H1 (cell line): ENCODE results near the gene SLC22A23. TPM values are rescaled to one million over a fixed set of nuclear protein-coding genes. Genes with fewer than 3 reads are reported as not detected.

ENCODE experiments used
- CTCF ChIA-PET: fragments of 300-600 bp; sonication (Branson Sonifier 250); formaldehyde crosslinking; loops from one replicate; lab custom pipeline; 2021; ENCODE audit not compliant: partially characterized antibody; lab: Charles Lee
- POLR2A ChIA-PET: fragments of 300-600 bp; sonication (Branson Sonifier 250); formaldehyde crosslinking; loops from one replicate; lab custom pipeline; 2021; ENCODE audit warnings: inconsistent platforms; ENCODE audit not compliant: partially characterized antibody; lab: Charles Lee
- DNase-seq, 2 experiments: peaks; one replicate each; pipeline versions ENCODE4 v3.0.0 to v3.0.0-alpha.2; 2010 to 2022; ENCODE audit warnings: low spot score in 2 of 2, low read depth in 1 of 2, mixed read lengths in 1 of 2
- FAIRE-seq: peaks from 2 replicates; lab custom pipeline; 2011; peaks lifted over from hg19 to GRCh38; lab: Jason Lieb, UNC
- H2AFZ ChIP-seq: 2 replicates; pipeline ENCODE4 v1.8.1; 2012; ENCODE audit warnings: low read length, inconsistent platforms
- H2AK5ac ChIP-seq: 2 replicates; pipeline ENCODE4 v1.6.1; 2013; ENCODE audit warnings: low read depth, low read length
- H2BK120ac ChIP-seq: replicated peaks from 2 replicates; pipeline ENCODE3; 2013; ENCODE audit warnings: low read depth, low read length, inconsistent platforms
- H2BK12ac ChIP-seq: 2 replicates; pipeline ENCODE4 v1.6.1; 2013; ENCODE audit warnings: low read depth, low read length
- H2BK15ac ChIP-seq: 2 replicates; pipeline ENCODE4 v1.6.1; 2013; ENCODE audit warnings: low read length
- H2BK20ac ChIP-seq: 2 replicates; pipeline ENCODE4 v1.6.1; 2013; ENCODE audit warnings: low read length
- H2BK5ac ChIP-seq: 2 replicates; pipeline ENCODE4 v1.6.1; 2013; ENCODE audit warnings: low read depth, low read length
- H3K14ac ChIP-seq: 2 replicates; pipeline ENCODE4 v1.6.1; 2013; ENCODE audit warnings: inconsistent platforms; ENCODE audit not compliant: insufficient read length
- H3K18ac ChIP-seq: 2 replicates; pipeline ENCODE4 v1.6.1; 2013; ENCODE audit warnings: low read length; ENCODE audit errors: extremely low read depth
- H3K23ac ChIP-seq: 2 replicates; pipeline ENCODE4 v1.6.1; 2013; ENCODE audit warnings: inconsistent platforms; ENCODE audit not compliant: insufficient read length
- H3K23me2 ChIP-seq: 2 replicates; pipeline ENCODE4 v1.6.1; 2013; ENCODE audit warnings: low read depth, low read length
- H3K27ac ChIP-seq: 2 replicates; pipeline ENCODE4 v1.6.1; 2011; ENCODE audit warnings: low read depth, low read length, inconsistent platforms
- H3K27me3 ChIP-seq, 4 experiments: replicated peaks in 1 of 4; 1 replicate in 1 of 4; 2 replicates in 3 of 4; pipeline versions ENCODE4 v1.6.1 to v1.8.1; 2011 to 2013; ENCODE audit warnings: low read length in 3 of 4, mild to moderate bottlenecking in 3 of 4, inconsistent platforms in 2 of 4, mixed read lengths in 2 of 4, moderate library complexity in 1 of 4; ENCODE audit not compliant: control insufficient read depth in 3 of 4, insufficient read depth in 3 of 4; ENCODE audit errors: extremely low read depth in 1 of 4
- H3K36me3 ChIP-seq, 4 experiments: 2 replicates each; pipeline versions ENCODE4 v1.6.1 to v1.8.1; 2011 to 2013; ENCODE audit warnings: mild to moderate bottlenecking in 4 of 4, low read length in 3 of 4, moderate library complexity in 2 of 4, control low read depth in 1 of 4, inconsistent platforms in 1 of 4; ENCODE audit not compliant: insufficient read depth in 4 of 4, control insufficient read depth in 2 of 4
- H3K4ac ChIP-seq: replicated peaks from 2 replicates; pipeline ENCODE3; 2013; ENCODE audit warnings: low read length, low read depth, mixed read lengths, inconsistent platforms; ENCODE audit not compliant: insufficient read length
- H3K4me1 ChIP-seq, 4 experiments: replicated peaks in 1 of 4; 1 replicate in 1 of 4; 2 replicates in 3 of 4; pipeline versions ENCODE4 v1.6.1 to v1.8.1; 2011 to 2013; ENCODE audit warnings: low read length in 3 of 4, inconsistent platforms in 2 of 4, mixed read lengths in 1 of 4; ENCODE audit not compliant: insufficient read depth in 4 of 4, control insufficient read depth in 3 of 4
- H3K4me2 ChIP-seq, 2 experiments: 2 replicates each; pipeline versions ENCODE4 v1.6.1 to v1.8.1; 2011 to 2013; ENCODE audit warnings: low read depth in 2 of 2, low read length in 2 of 2, control low read depth in 1 of 2, inconsistent platforms in 1 of 2, mild to moderate bottlenecking in 1 of 2; ENCODE audit not compliant: insufficient read depth in 1 of 2
- H3K4me3 ChIP-seq, 4 experiments: fragments of 200-600, 300-600 bp in 1 of 4; sonication (generic), shearing (Covaris generic), sonication (Bioruptor Twin) in 1 of 4; 2 replicates each; pipeline versions ENCODE4 v1.5.1 to v1.8.1; 2011 to 2016; ENCODE audit warnings: low read length in 4 of 4, low read depth in 3 of 4, control low read depth in 2 of 4, inconsistent platforms in 2 of 4, mild to moderate bottlenecking in 2 of 4, mixed read lengths in 1 of 4, moderate library complexity in 1 of 4; ENCODE audit not compliant: insufficient read depth in 2 of 4; ENCODE audit errors: extremely low read depth in 1 of 4
- H3K56ac ChIP-seq: replicated peaks from 2 replicates; pipeline ENCODE3; 2013; ENCODE audit warnings: low read depth, mild to moderate bottlenecking, mixed read lengths, low read length, inconsistent platforms; ENCODE audit not compliant: insufficient read length
- H3K79me1 ChIP-seq: 2 replicates; pipeline ENCODE4 v1.6.1; 2013; ENCODE audit warnings: low read depth, low read length, control low read depth
- H3K79me2 ChIP-seq, 2 experiments: 2 replicates each; pipeline versions ENCODE4 v1.6.1 to v1.8.1; 2012 to 2013; ENCODE audit warnings: low read length in 2 of 2, mild to moderate bottlenecking in 2 of 2, inconsistent platforms in 1 of 2; ENCODE audit not compliant: insufficient read depth in 2 of 2, control insufficient read depth in 1 of 2
- H3K9ac ChIP-seq, 4 experiments: replicated peaks in 1 of 4; 1 replicate in 1 of 4; 2 replicates in 3 of 4; pipeline versions ENCODE4 v1.6.1 to v1.8.1; 2011 to 2013; ENCODE audit warnings: low read depth in 3 of 4, low read length in 3 of 4, control low read depth in 2 of 4, mild to moderate bottlenecking in 2 of 4, moderate library complexity in 2 of 4, inconsistent platforms in 1 of 4; ENCODE audit errors: extremely low read depth in 1 of 4
- H3K9me3 ChIP-seq, 2 experiments: 2 replicates each; pipeline versions ENCODE4 v1.6.1 to v1.8.1; 2012 to 2013; ENCODE audit warnings: mild to moderate bottlenecking in 2 of 2, moderate library complexity in 2 of 2, control low read depth in 1 of 2, inconsistent platforms in 1 of 2, low read depth in 1 of 2, low read length in 1 of 2, mixed read lengths in 1 of 2; ENCODE audit not compliant: insufficient read depth in 2 of 2
- H4K20me1 ChIP-seq, 2 experiments: replicated peaks in 1 of 2; 2 replicates each; pipeline versions ENCODE3 to v1.8.1; 2011 to 2013; ENCODE audit warnings: inconsistent platforms in 2 of 2, low read length in 2 of 2, mild to moderate bottlenecking in 1 of 2; ENCODE audit not compliant: insufficient read depth in 2 of 2, control insufficient read depth in 1 of 2
- H4K5ac ChIP-seq: 2 replicates; pipeline ENCODE4 v1.6.1; 2013; ENCODE audit warnings: low read length, low read depth, mixed read lengths, inconsistent platforms; ENCODE audit not compliant: insufficient read length
- H4K8ac ChIP-seq: 2 replicates; pipeline ENCODE4 v1.8.0; 2013; ENCODE audit warnings: mild to moderate bottlenecking, moderate library complexity, low read length, inconsistent platforms; ENCODE audit not compliant: insufficient read depth; ENCODE audit errors: extremely low read depth
- H4K91ac ChIP-seq: replicated peaks from 2 replicates; pipeline ENCODE3; 2013; ENCODE audit warnings: low read length, mixed read lengths, inconsistent platforms; ENCODE audit not compliant: insufficient read length
- ASH2L ChIP-seq: fragments of 200-600, 300-600 bp; sonication (generic); IDR thresholded peaks from one replicate; pipeline ENCODE4 v1.7.1; 2017; ENCODE audit warnings: low read length
- CHD2 ChIP-seq: IDR thresholded peaks from 2 replicates; pipeline ENCODE4 v1.6.1; 2012; ENCODE audit warnings: low read length, improper control_type of control experiment
- CREB1 ChIP-seq: IDR thresholded peaks from 2 replicates; pipeline ENCODE4 v1.6.1; 2012; ENCODE audit warnings: inconsistent platforms
- CTBP2 ChIP-seq: IDR thresholded peaks from 2 replicates; pipeline ENCODE4 v1.7.0; 2011; ENCODE audit warnings: borderline replicate concordance, mild to moderate bottlenecking, moderate library complexity, mixed read lengths, low read length; ENCODE audit not compliant: insufficient read depth, insufficient read length
- EGR1 ChIP-seq: IDR thresholded peaks from 2 replicates; pipeline ENCODE4 v1.6.1; 2011; ENCODE audit warnings: low read depth, low read length, borderline replicate concordance
- HDAC6 ChIP-seq: IDR thresholded peaks from one replicate; pipeline ENCODE4 v1.7.1; 2012; ENCODE audit warnings: low read depth, mild to moderate bottlenecking, inconsistent platforms, low read length, moderate library complexity
- KDM1A ChIP-seq: fragments of 200-600, 300-600 bp; sonication (generic); IDR thresholded peaks from 2 replicates; pipeline ENCODE4 v1.7.1; 2016; ENCODE audit warnings: mild to moderate bottlenecking, low read length, borderline replicate concordance
- SIN3A ChIP-seq, 2 experiments: IDR thresholded peaks in 1 of 2; conservative IDR thresholded peaks in 1 of 2; 2 replicates each; pipeline ENCODE4 v1.6.1; 2011 to 2012; ENCODE audit warnings: low read length in 2 of 2, improper control_type of control experiment in 1 of 2, low read depth in 1 of 2, mild to moderate bottlenecking in 1 of 2
- SIX5 ChIP-seq: IDR thresholded peaks from 2 replicates; pipeline ENCODE4 v1.6.1; 2011; ENCODE audit warnings: mild to moderate bottlenecking, low read depth, low read length
- SP2 ChIP-seq: IDR thresholded peaks from 2 replicates; pipeline ENCODE4 v1.6.1; 2012; ENCODE audit warnings: mild to moderate bottlenecking, low read length, inconsistent platforms
- TBP ChIP-seq: IDR thresholded peaks from 2 replicates; pipeline ENCODE4 v1.6.1; 2011; ENCODE audit warnings: low read depth, low read length, improper control_type of control experiment
- ZNF274 ChIP-seq: IDR thresholded peaks from 2 replicates; pipeline ENCODE4 v1.7.0; 2012; ENCODE audit warnings: low read length, borderline replicate concordance; ENCODE audit errors: extremely low read depth
- WGBS, 2 experiments: shearing (Covaris generic) in 1 of 2; methylation state at CpG; one replicate each; pipeline versions ENCODE4 v1.1.6 to v1.1.7; 2013 to 2015; ENCODE audit warnings: low lambda C conversion rate in 2 of 2, mixed read lengths in 2 of 2, inconsistent platforms in 1 of 2, low coverage in 1 of 2, missing lambda C conversion rate in 1 of 2; ENCODE audit not compliant: insufficient replicate concordance in 2 of 2, insufficient coverage in 1 of 2, insufficient read length in 1 of 2; ENCODE audit errors: extremely low coverage in 1 of 2, missing lambda C conversion rate in 1 of 2; 5-methylcytosine and 5-hydroxymethylcytosine counted together
- polyA plus RNA-seq, 7 experiments: library from polyadenylated mRNA; depleted of rRNA in 3 of 7; stranded (reverse) in 5 of 7; unstranded in 2 of 7; fragments of >200 nt in 5 of 7; fragments of 200-250 nt in 2 of 7; gene quantifications; 1 replicate in 5 of 7; 2 replicates in 1 of 7; 4 replicates in 1 of 7; pipeline versions ENCODE4 v1.2.1 to v1.2.3, GENCODE V29; 2011 to 2013; ENCODE audit warnings: missing spikeins in 2 of 7, mixed read lengths in 2 of 7
- total RNA-seq: library from RNA; stranded (reverse); fragmentation: NEBNext Ultra II Directional; extraction: Animal tissue kit (Norgen Biotek cat#: 25700); gene quantifications from 2 replicates; pipeline ENCODE4 v1.2.1, GENCODE V29; 2021
- TF ChIP-seq, protein P1 (sequence below): IDR thresholded peaks from 2 replicates; pipeline ENCODE4 v1.6.1; 2012; ENCODE audit warnings: inconsistent platforms
- TF ChIP-seq, protein P2 (sequence below): IDR thresholded peaks from 2 replicates; pipeline ENCODE4 v1.6.1; 2011; ENCODE audit warnings: low read depth, mild to moderate bottlenecking, low read length; ENCODE audit not compliant: insufficient read depth

SLC22A23 gene
- total and polyA plus RNA-seq, 2 of the 8 experiments (the other 6 are each of a cell fraction or from before 2014, with no cell fraction given), result 9.9 to 38.4 TPM

DNA sequence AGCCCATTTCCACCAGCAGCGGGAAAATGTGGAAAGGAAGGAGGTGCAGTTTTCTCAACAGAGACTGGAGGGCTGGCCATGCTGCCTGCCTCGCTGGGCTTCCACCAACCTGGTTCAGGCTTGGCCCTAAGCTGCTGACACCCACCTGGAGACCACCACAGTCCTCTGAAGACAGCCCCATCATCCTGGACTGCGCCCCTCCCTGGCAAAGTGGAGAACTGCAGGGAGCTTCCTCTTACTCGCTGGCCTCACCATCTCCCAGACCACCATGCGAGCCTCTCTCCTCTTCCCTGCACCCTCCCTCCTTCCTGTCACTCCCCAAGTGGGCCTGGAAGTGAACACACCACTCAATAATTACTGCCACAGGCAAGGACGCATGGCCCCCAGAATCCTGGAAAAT, 126.7 kb downstream of the SLC22A23 start:
- no peak for FAIRE-seq
- 66% methylated on average over 6 of the region's 6 CpGs; no CpG with 5 or more reads in 1 of the 2 experiments for WGBS, 2 experiments
- no peak for TF ChIP-seq TBP
- no peak for TF ChIP-seq CHD2
- TF ChIP-seq, protein P1, sequence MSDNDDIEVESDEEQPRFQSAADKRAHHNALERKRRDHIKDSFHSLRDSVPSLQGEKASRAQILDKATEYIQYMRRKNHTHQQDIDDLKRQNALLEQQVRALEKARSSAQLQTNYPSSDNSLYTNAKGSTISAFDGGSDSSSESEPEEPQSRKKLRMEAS, result 0 out of 2 replicates have a peak, but pooled peaks have one; percentile 29
- no peak for TF ChIP-seq ZNF274
- no peak for TF ChIP-seq SIN3A (conservative IDR thresholded peaks at IDR 0.05 in 1 of 2, IDR thresholded peaks at IDR 0.05 in 1 of 2; ENCODE audit: low read depth in 1 of 2, low read length in 2 of 2)
- TF ChIP-seq HDAC6, result no peak
- TF ChIP-seq, protein P2, sequence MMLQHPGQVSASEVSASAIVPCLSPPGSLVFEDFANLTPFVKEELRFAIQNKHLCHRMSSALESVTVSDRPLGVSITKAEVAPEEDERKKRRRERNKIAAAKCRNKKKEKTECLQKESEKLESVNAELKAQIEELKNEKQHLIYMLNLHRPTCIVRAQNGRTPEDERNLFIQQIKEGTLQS, result no peak
- TF ChIP-seq SP2, result no peak
- no peak for TF ChIP-seq EGR1
- no peak for TF ChIP-seq SIX5
- peak; percentile 30; the same call in 1 of the 2 replicates for TF ChIP-seq CREB1
- TF ChIP-seq CTBP2, result no peak
- no peak for TF ChIP-seq ASH2L
- no peak for TF ChIP-seq KDM1A

More for the DNA sequence above, 126.7 kb downstream of the SLC22A23 start:
- H3K14ac ChIP-seq, result no peak overlapping the region
- H3K9me3 ChIP-seq, result no peaks in the 10 kb centered on the region
- no peaks in the 10 kb centered on the region for H3K23me2 ChIP-seq
- ChIA-PET POLR2A (no interaction called here), CTCF (interaction anchor here (0.6 to 2.6 kb wide), 36 partner anchors 8 to 442 kb away, joined by 3 to 19 read pairs (median 4); partner anchors contain the start of gene PSMG4)
- H2AFZ ChIP-seq, result no peak overlapping the region
- peaks cover 6 to 20% (median 16%) of the 10 kb centered on the region in 4 experiments for H3K4me1 ChIP-seq
- H3K79me1 ChIP-seq, result 0 out of 2 replicates have a peak, but pooled peaks cover 5% of the 10 kb centered on the region
- 0 out of 2 replicates have a peak overlapping the region, but pooled peaks have one; percentile 48 for H2BK15ac ChIP-seq
- H3K56ac ChIP-seq, result no peak overlapping the region
- H4K91ac ChIP-seq, result no peak overlapping the region
- H3K18ac ChIP-seq, result no peak overlapping the region
- H3K36me3 ChIP-seq, result no peaks in the 10 kb centered on the region
- no peak overlapping the region for H3K23ac ChIP-seq
- H3K79me2 ChIP-seq, result peaks cover 0 to 13% of the 10 kb centered on the region in 2 experiments; a peak in 2 of 4 replicates
- H4K20me1 ChIP-seq, result no peaks in the 10 kb centered on the region
- no peak overlapping the region for H2AK5ac ChIP-seq
- no peak overlapping the region for H4K5ac ChIP-seq
- no peak overlapping the region for H4K8ac ChIP-seq
- H3K27ac ChIP-seq, result no peak overlapping the region
- H3K4me3 ChIP-seq, result no peak overlapping the region
- no peak overlapping the region for H3K4me2 ChIP-seq
- H3K27me3 ChIP-seq, result no peaks in the 10 kb centered on the region
- no peak overlapping the region for H2BK12ac ChIP-seq
- DNase-seq, result peak in 1 of 2 experiments; percentile 80
- 0 out of 2 replicates have a peak overlapping the region, but pooled peaks have one; percentile 10 for H2BK20ac ChIP-seq
- no peak overlapping the region for H2BK5ac ChIP-seq
- H3K9ac ChIP-seq, result no peak overlapping the region
- no peak overlapping the region for H3K4ac ChIP-seq
- H2BK120ac ChIP-seq, result no peak overlapping the region
